WTC11 (cell line): ENCODE data around the gene GRAP2. TPM values are rescaled to one million over a fixed set of nuclear protein-coding genes. Genes with fewer than 3 reads are reported as not detected.

Source experiments
- ATAC-seq: fragments of 200-7000 bp; cut with Tn5 transposase; 2 replicates; pipeline ENCODE4 v1.10.0; 2021; ENCODE audit warnings: mild to moderate bottlenecking, moderate library complexity
- CTCF ChIA-PET: fragments of 300-600 bp; sonication (Branson Sonifier 250); formaldehyde crosslinking; loops from one replicate; lab custom pipeline; 2021; ENCODE audit warnings: antibody characterized with exemption; lab: Charles Lee
- POLR2A ChIA-PET: fragments of 350-600 bp; sonication (Branson Sonifier 250); formaldehyde crosslinking; loops from one replicate; lab custom pipeline; 2021; ENCODE audit warnings: antibody characterized with exemption; lab: Charles Lee
- DNase-seq: peaks from one replicate; pipeline ENCODE4 v3.0.0; 2021; ENCODE audit warnings: low spot score
- H3K27ac Mint-ChIP-seq: 2 replicates; pipeline ENCODE4 v1.8.0; 2021; ENCODE audit warnings: mixed read lengths
- H3K27me3 Mint-ChIP-seq: 2 replicates; pipeline ENCODE4 v1.8.0; 2021; ENCODE audit warnings: low read depth, mild to moderate bottlenecking, moderate library complexity, mixed read lengths
- H3K36me3 Mint-ChIP-seq: 2 replicates; pipeline ENCODE4 v1.8.0; 2021; ENCODE audit warnings: mixed read lengths
- H3K4me1 Mint-ChIP-seq: 2 replicates; pipeline ENCODE4 v1.8.0; 2022; ENCODE audit warnings: mixed read lengths
- H3K4me3 Mint-ChIP-seq: 2 replicates; pipeline ENCODE4 v1.8.0; 2021; ENCODE audit warnings: mild to moderate bottlenecking, moderate library complexity, mixed read lengths
- H3K9me3 Mint-ChIP-seq: 2 replicates; pipeline ENCODE4 v1.8.0; 2021; ENCODE audit warnings: mixed read lengths
- ATF1 ChIP-seq: sonication (generic); formaldehyde crosslinking; IDR thresholded peaks from 2 replicates; pipeline ENCODE4 v1.8.1; 2023; ENCODE audit warnings: mild to moderate bottlenecking, moderate library complexity, missing genetic modification reagents
- ATF3 ChIP-seq: sonication (generic); formaldehyde crosslinking; conservative IDR thresholded peaks from 2 replicates; pipeline ENCODE4 v1.8.1; 2022; ENCODE audit warnings: mild to moderate bottlenecking, missing genetic modification reagents
- CTCF ChIP-seq: fragments of 200-600 bp; IDR thresholded peaks from 2 replicates; pipeline ENCODE4 v1.8.0; 2022; ENCODE audit warnings: antibody characterized with exemption
- ERG ChIP-seq: fragments of 250-450 bp; sonication (Bioruptor Pico); IDR thresholded peaks from 2 replicates; pipeline ENCODE4 v1.8.0; 2021; ENCODE audit warnings: mild to moderate bottlenecking
- ETV6 ChIP-seq: sonication (generic); formaldehyde crosslinking; IDR thresholded peaks from 2 replicates; pipeline ENCODE4 v1.8.1; 2022; ENCODE audit warnings: mild to moderate bottlenecking, missing genetic modification reagents
- FOXK1 ChIP-seq: sonication (generic); formaldehyde crosslinking; IDR thresholded peaks from 2 replicates; pipeline ENCODE4 v1.8.0; 2022; ENCODE audit warnings: mild to moderate bottlenecking, moderate library complexity, missing genetic modification reagents
- FOXP4 ChIP-seq: sonication (generic); formaldehyde crosslinking; IDR thresholded peaks from 2 replicates; pipeline ENCODE4 v1.8.0; 2022; ENCODE audit warnings: mild to moderate bottlenecking, missing genetic modification reagents
- GABPB1 ChIP-seq: sonication (generic); formaldehyde crosslinking; IDR thresholded peaks from 2 replicates; pipeline ENCODE4 v1.8.1; 2023; ENCODE audit warnings: mild to moderate bottlenecking, missing genetic modification reagents
- GRHL2 ChIP-seq: fragments of 250-450 bp; sonication (Bioruptor Pico); IDR thresholded peaks from 2 replicates; pipeline ENCODE4 v1.8.0; 2022; ENCODE audit warnings: mild to moderate bottlenecking, moderate library complexity; ENCODE audit not compliant: insufficient replicate concordance, severe bottlenecking
- JAZF1 ChIP-seq: fragments of 250-450 bp; sonication (Bioruptor Pico); IDR thresholded peaks from 2 replicates; pipeline ENCODE4 v1.9.0; 2021; ENCODE audit warnings: moderate library complexity, mild to moderate bottlenecking, inconsistent platforms
- MLX ChIP-seq: sonication (generic); formaldehyde crosslinking; IDR thresholded peaks from 2 replicates; pipeline ENCODE4 v1.8.1; 2023; ENCODE audit warnings: mild to moderate bottlenecking, missing genetic modification reagents, moderate library complexity
- MXD4 ChIP-seq: fragments of 250-450 bp; sonication (Bioruptor Pico); IDR thresholded peaks from 2 replicates; pipeline ENCODE4 v1.8.0; 2021; ENCODE audit warnings: mild to moderate bottlenecking, moderate library complexity, borderline replicate concordance
- NR1H2 ChIP-seq: sonication (generic); formaldehyde crosslinking; IDR thresholded peaks from 2 replicates; pipeline ENCODE4 v1.9.0; 2021; ENCODE audit warnings: mild to moderate bottlenecking, moderate library complexity, missing genetic modification reagents
- NR3C1 ChIP-seq: sonication (generic); formaldehyde crosslinking; conservative IDR thresholded peaks from 2 replicates; pipeline ENCODE4 v1.8.1; 2023; ENCODE audit warnings: low read depth, mild to moderate bottlenecking, missing genetic modification reagents
- OVOL2 ChIP-seq: fragments of 250-450 bp; sonication (Bioruptor Pico); IDR thresholded peaks from 2 replicates; pipeline ENCODE4 v1.9.0; 2021; ENCODE audit warnings: mild to moderate bottlenecking, borderline replicate concordance
- SOX15 ChIP-seq: fragments of 250-450 bp; sonication (Bioruptor Pico); IDR thresholded peaks from 2 replicates; pipeline ENCODE4 v1.9.0; 2021; ENCODE audit warnings: mild to moderate bottlenecking
- USF1 ChIP-seq: sonication (generic); formaldehyde crosslinking; IDR thresholded peaks from 2 replicates; pipeline ENCODE4 v1.8.0; 2022; ENCODE audit warnings: mild to moderate bottlenecking, missing genetic modification reagents
- USF2 ChIP-seq: sonication (generic); formaldehyde crosslinking; IDR thresholded peaks from 2 replicates; pipeline ENCODE4 v1.8.1; 2023; ENCODE audit warnings: mild to moderate bottlenecking, missing genetic modification reagents, moderate library complexity
- ZMAT4 ChIP-seq: fragments of 250-450 bp; sonication (Bioruptor Pico); IDR thresholded peaks from 2 replicates; pipeline ENCODE4 v1.9.0; 2021; ENCODE audit warnings: mild to moderate bottlenecking
- ZNF423 ChIP-seq: fragments of 250-450 bp; sonication (Bioruptor Pico); IDR thresholded peaks from 2 replicates; pipeline ENCODE4 v2.1.2; 2022; ENCODE audit warnings: mild to moderate bottlenecking, moderate library complexity
- ZNF512 ChIP-seq: sonication (generic); formaldehyde crosslinking; IDR thresholded peaks from 2 replicates; pipeline ENCODE4 v1.8.1; 2022; ENCODE audit warnings: missing genetic modification reagents, borderline replicate concordance
- ZNF532 ChIP-seq: fragments of 250-450 bp; sonication (Bioruptor Pico); IDR thresholded peaks from 2 replicates; pipeline ENCODE4 v1.9.0; 2021; ENCODE audit warnings: mild to moderate bottlenecking, borderline replicate concordance
- total RNA-seq: library from RNA; stranded (reverse); gene quantifications from 3 replicates; pipeline ENCODE4 v1.2.3, GENCODE V29; 2021

Gene GRAP2
- total RNA-seq, 1 experiment from 2014 or later, result 0.33 TPM

- peak; percentile 64 for DNase-seq
- H3K9me3 Mint-ChIP-seq, result no peaks in the 10 kb centered on the region
- CTCF ChIA-PET, result interaction anchor here (0.5 to 4.3 kb wide), 8 partner anchors 11 to 190 kb away, joined by 3 to 25 read pairs (median 6); no protein-coding TSS in a partner anchor
- POLR2A ChIA-PET, result interaction anchor here (1.7 kb wide), 1 partner anchor 11 kb away, joined by 5 read pairs; no protein-coding TSS in a partner anchor
- H3K36me3 Mint-ChIP-seq, result peaks cover 6% of the 10 kb centered on the region; the same call in 1 of the 2 replicates
- H3K4me3 Mint-ChIP-seq, result peak overlapping the region; percentile 64
- H3K4me1 Mint-ChIP-seq, result peaks cover 81% of the 10 kb centered on the region
- peak; percentile 41 for ATAC-seq
- peak overlapping the region; percentile 100 for H3K27ac Mint-ChIP-seq
- peaks cover 8% of the 10 kb centered on the region for H3K27me3 Mint-ChIP-seq
- TF ChIP-seq ETV6 (CRISPR knock-in tag), result peak; percentile 57; the same call in 1 of the 2 replicates
- TF ChIP-seq ZNF512, result no peak
- no peak for TF ChIP-seq ZNF423 (CRISPR knock-in tag)
- no peak for TF ChIP-seq OVOL2 (CRISPR knock-in tag)
- no peak for TF ChIP-seq GABPB1 (CRISPR knock-in tag)
- TF ChIP-seq MXD4 (CRISPR knock-in tag), result no peak
- 0 out of 2 replicates have a peak, but pooled peaks have one; percentile 41 for TF ChIP-seq FOXP4 (CRISPR knock-in tag)
- no peak for TF ChIP-seq ATF3 (CRISPR knock-in tag)
- TF ChIP-seq NR1H2 (CRISPR knock-in tag), result no peak
- TF ChIP-seq USF1 (CRISPR knock-in tag), result peak; percentile 76
- TF ChIP-seq NR3C1 (CRISPR knock-in tag), result no peak
- TF ChIP-seq ERG (CRISPR knock-in tag), result no peak
- TF ChIP-seq JAZF1, result no peak
- TF ChIP-seq ZNF532 (CRISPR knock-in tag), result no peak
- TF ChIP-seq CTCF, result no peak
- TF ChIP-seq ZMAT4, result no peak
- no peak; the same call in 1 of the 2 replicates for TF ChIP-seq FOXK1 (CRISPR knock-in tag)
- TF ChIP-seq ATF1 (CRISPR knock-in tag), result no peak
- peak; percentile 86 for TF ChIP-seq USF2
- TF ChIP-seq MLX (CRISPR knock-in tag), result no peak
- TF ChIP-seq SOX15 (CRISPR knock-in tag), result no peak
- TF ChIP-seq GRHL2 (CRISPR knock-in tag), result no peak
These were observed 97.2 kb downstream of the GRAP2 start for GRCh38 chr22:39997939-39998726.
